CD14-positive monocyte (primary cell): Measurements from ENCODE around the gene LHFPL3. TPM values are rescaled to one million over a fixed set of nuclear protein-coding genes. Genes with fewer than 3 reads are reported as not detected.

Experiments used
- DNase-seq, 3 donors: peaks; one replicate each; pipeline ENCODE4 v3.0.0-alpha.2; 2011 to 2022
- H2AFZ ChIP-seq: 2 replicates; pipeline ENCODE4 v1.6.0; 2012; ENCODE audit warnings: mild to moderate bottlenecking, low read depth, low read length, inconsistent platforms; ENCODE audit not compliant: insufficient read depth, poor library complexity, severe bottlenecking
- H3K27ac ChIP-seq, 2 donors: 1 replicate in 1 of 2; 2 replicates in 1 of 2; pipeline ENCODE4 v1.5.1; 2012 to 2013; ENCODE audit warnings: low read length in 2 of 2, control low read depth in 1 of 2, inconsistent platforms in 1 of 2, low read depth in 1 of 2, mild to moderate bottlenecking in 1 of 2
- H3K27me3 ChIP-seq, 2 donors: one replicate each; pipeline versions ENCODE4 v1.6.0 to v1.6.1; 2011 to 2013; ENCODE audit warnings: low read length in 2 of 2; ENCODE audit not compliant: control insufficient read depth in 2 of 2, insufficient read depth in 2 of 2
- H3K36me3 ChIP-seq, 2 donors: replicated peaks in 1 of 2; 1 replicate in 1 of 2; 2 replicates in 1 of 2; pipeline versions ENCODE4 v1.5.1 to v1.6.1; 2012 to 2013; ENCODE audit warnings: low read length in 2 of 2, control low read depth in 1 of 2, inconsistent platforms in 1 of 2, mild to moderate bottlenecking in 1 of 2; ENCODE audit not compliant: insufficient read depth in 2 of 2, control insufficient read depth in 1 of 2
- H3K4me1 ChIP-seq, 2 donors: 1 replicate in 1 of 2; 2 replicates in 1 of 2; pipeline versions ENCODE4 v1.5.1 to v1.6.1; 2012 to 2013; ENCODE audit warnings: low read length in 2 of 2, control low read depth in 1 of 2, inconsistent platforms in 1 of 2, mild to moderate bottlenecking in 1 of 2, moderate library complexity in 1 of 2; ENCODE audit not compliant: insufficient read depth in 2 of 2, control insufficient read depth in 1 of 2
- H3K4me2 ChIP-seq: replicated peaks from 2 replicates; pipeline ENCODE3; 2012; ENCODE audit warnings: low read length, moderate library complexity, mild to moderate bottlenecking; ENCODE audit not compliant: poor library complexity, severe bottlenecking; ENCODE audit errors: extremely low read depth
- H3K4me3 ChIP-seq, 3 experiments: fragments of 200-600 bp in 1 of 3; sonication (generic) in 1 of 3; replicated peaks in 1 of 3; 1 replicate in 2 of 3; 2 replicates in 1 of 3; pipeline ENCODE4 v1.5.1; 2011 to 2013; ENCODE audit warnings: low read length in 3 of 3, mild to moderate bottlenecking in 3 of 3, control low read depth in 2 of 3, low read depth in 2 of 3, inconsistent platforms in 1 of 3, moderate library complexity in 1 of 3
- H3K79me2 ChIP-seq: 2 replicates; pipeline ENCODE4 v1.6.0; 2012; ENCODE audit warnings: mild to moderate bottlenecking, control low read depth, inconsistent platforms, low read length, moderate library complexity; ENCODE audit not compliant: insufficient read depth
- H3K9ac ChIP-seq: 2 replicates; pipeline ENCODE4 v1.6.0; 2017; ENCODE audit warnings: low read length, mild to moderate bottlenecking; ENCODE audit not compliant: insufficient read depth, poor library complexity, severe bottlenecking
- H3K9me3 ChIP-seq, 2 donors: replicated peaks in 1 of 2; 1 replicate in 1 of 2; 2 replicates in 1 of 2; pipeline versions ENCODE4 v1.5.1 to v1.6.1; 2012 to 2013; ENCODE audit warnings: low read length in 2 of 2, control low read depth in 1 of 2; ENCODE audit not compliant: control insufficient read depth in 1 of 2, insufficient read depth in 1 of 2
- H4K20me1 ChIP-seq: 2 replicates; pipeline ENCODE4 v1.6.0; 2012; ENCODE audit warnings: mild to moderate bottlenecking, low read length, control low read depth, moderate library complexity; ENCODE audit not compliant: insufficient read depth
- H3K27ac Mint-ChIP-seq, 7 donors: one replicate each; pipeline ENCODE4 v1.8.0; 2020; ENCODE audit warnings: mild to moderate bottlenecking in 7 of 7, mixed read lengths in 7 of 7, moderate library complexity in 6 of 7, inconsistent platforms in 2 of 7
- H3K27me3 Mint-ChIP-seq, 3 donors: one replicate each; pipeline ENCODE4 v1.8.0; 2021 to 2022; ENCODE audit warnings: low read depth in 3 of 3, mild to moderate bottlenecking in 3 of 3, mixed read lengths in 3 of 3, moderate library complexity in 3 of 3, inconsistent platforms in 1 of 3
- H3K36me3 Mint-ChIP-seq, 2 donors: one replicate each; pipeline ENCODE4 v1.8.0; 2020; ENCODE audit warnings: mixed read lengths in 2 of 2, inconsistent platforms in 1 of 2, mild to moderate bottlenecking in 1 of 2
- H3K4me1 Mint-ChIP-seq: one replicate; pipeline ENCODE4 v1.8.0; 2020; ENCODE audit warnings: mild to moderate bottlenecking, mixed read lengths
- H3K4me3 Mint-ChIP-seq, 2 donors: one replicate each; pipeline ENCODE4 v1.8.0; 2020; ENCODE audit warnings: mild to moderate bottlenecking in 2 of 2, mixed read lengths in 2 of 2, moderate library complexity in 1 of 2
- H3K9me3 Mint-ChIP-seq, 7 donors: one replicate each; pipeline ENCODE4 v1.8.0; 2020 to 2022; ENCODE audit warnings: mixed read lengths in 7 of 7, mild to moderate bottlenecking in 6 of 7, moderate library complexity in 6 of 7, inconsistent platforms in 2 of 7
- CTCF ChIP-seq: fragments of 200-600 bp; IDR thresholded peaks from one replicate; pipeline ENCODE4 v1.8.0; 2022; ENCODE audit warnings: antibody characterized with exemption, mild to moderate bottlenecking
- WGBS: methylation state at CpG from one replicate; pipeline ENCODE4 v1.1.5; 2013; ENCODE audit warnings: missing lambda C conversion rate; ENCODE audit not compliant: insufficient coverage; 5-methylcytosine and 5-hydroxymethylcytosine counted together
- intact Hi-C, 2 donors: fragments of 100-400 bp; cut with micrococcal nuclease; formaldehyde crosslinking; loops; one replicate each; pipeline versions ENCODE4 v1.15.0 to v1.15.1; 2023
- polyA plus RNA-seq, 3 donors: library from polyadenylated mRNA; depleted of rRNA in 1 of 3; unstranded in 2 of 3; stranded (reverse) in 1 of 3; fragments of 300-500 nt in 2 of 3; fragments of >200 nt in 1 of 3; fragmentation: Illumina TruSeq in 2 of 3; gene quantifications; 1 replicate in 2 of 3; 2 replicates in 1 of 3; pipeline ENCODE4 v1.2.3, GENCODE V29; 2012 to 2021

Gene LHFPL3
- polyA plus RNA-seq, 3 donors, result not detected

GRCh38 chr7:104793066-104793465, 464.7 kb downstream of the LHFPL3 start:
- H3K27ac ChIP-seq, result no peak overlapping the region
- Mint-ChIP-seq H3K9me3 (peaks cover 0 to 3% (median 0%) of the 10 kb centered on the region in 7 donors), H3K36me3 (no peaks in the 10 kb centered on the region), H3K4me3 (no peak overlapping the region), H3K27me3 (peaks cover 0 to 10% (median 5%) of the 10 kb centered on the region in 3 donors), H3K4me1 (no peaks in the 10 kb centered on the region), H3K27ac (no peak overlapping the region)
- H4K20me1 ChIP-seq, result no peaks in the 10 kb centered on the region
- no peaks in the 10 kb centered on the region for H3K4me1 ChIP-seq
- no peaks in the 10 kb centered on the region for H3K36me3 ChIP-seq
- no peaks in the 10 kb centered on the region for H3K9me3 ChIP-seq
- DNase-seq, result no peak
- H3K9ac ChIP-seq, result no peak overlapping the region
- peaks cover 0 to 2% of the 10 kb centered on the region in 2 donors for H3K27me3 ChIP-seq
- intact Hi-C loops, result no loop called here
- no peak overlapping the region for H3K4me3 ChIP-seq
- H2AFZ ChIP-seq, result no peak overlapping the region
- TF ChIP-seq CTCF, result no peak
- H3K4me2 ChIP-seq, result no peak overlapping the region
- H3K79me2 ChIP-seq, result no peaks in the 10 kb centered on the region
- 96% methylated on average over 5 of the region's 7 CpGs for WGBS

- H3K27me3 Mint-ChIP-seq, result peaks cover 0 to 10% (median 4%) of the 10 kb centered on the region in 3 donors
- H3K36me3 ChIP-seq, result no peaks in the 10 kb centered on the region
- intact Hi-C loops, result no loop called here
- H3K36me3 Mint-ChIP-seq, result no peaks in the 10 kb centered on the region
- no peaks in the 10 kb centered on the region for H4K20me1 ChIP-seq
- H3K9me3 ChIP-seq, result no peaks in the 10 kb centered on the region
- 100% methylated on average over 1 of the region's 3 CpGs for WGBS
- no peak overlapping the region for H3K4me2 ChIP-seq
- no peaks in the 10 kb centered on the region for H3K79me2 ChIP-seq
- no peak overlapping the region for H3K4me3 ChIP-seq
- no peak overlapping the region for H3K4me3 Mint-ChIP-seq
- H3K27ac Mint-ChIP-seq, result no peak overlapping the region
- H3K9me3 Mint-ChIP-seq, result peaks cover 0 to 3% (median 0%) of the 10 kb centered on the region in 7 donors
- no peak overlapping the region for H3K9ac ChIP-seq
- peaks cover 0 to 2% of the 10 kb centered on the region in 2 donors for H3K27me3 ChIP-seq
- H2AFZ ChIP-seq, result no peak overlapping the region
- no peak for DNase-seq
- H3K4me1 ChIP-seq, result no peaks in the 10 kb centered on the region
- no peaks in the 10 kb centered on the region for H3K4me1 Mint-ChIP-seq
- H3K27ac ChIP-seq, result no peak overlapping the region
- no peak for TF ChIP-seq CTCF
Observed at GRCh38 chr7:104794154-104794553, 465.8 kb downstream of the LHFPL3 start.
